IMR-90 (cell line): ENCODE results near the gene NPRL2.

Source experiments
- BHLHE40 ChIP-seq: fragments of 150-350 bp; IDR thresholded peaks from 2 replicates; pipeline ENCODE4 v1.6.1; 2016; ENCODE audit warnings: mild to moderate bottlenecking, low read depth, low read length
- CEBPB ChIP-seq: IDR thresholded peaks from 2 replicates; pipeline ENCODE4 v1.6.1; 2012; ENCODE audit warnings: low read depth, low read length, improper control_type of control experiment
- CTCF ChIP-seq: conservative IDR thresholded peaks from 2 replicates; pipeline ENCODE4 v1.5.1; 2012; ENCODE audit warnings: mild to moderate bottlenecking, low read depth, low read length, improper control_type of control experiment
- ELK1 ChIP-seq: fragments of 150-350 bp; IDR thresholded peaks from 2 replicates; pipeline ENCODE4 v1.6.1; 2016; ENCODE audit warnings: low read depth, mild to moderate bottlenecking, low read length, moderate library complexity, borderline replicate concordance
- FOS ChIP-seq: fragments of 150-350 bp; IDR thresholded peaks from 2 replicates; pipeline ENCODE4 v1.6.1; 2016; ENCODE audit warnings: low read depth, low read length
- MAFK ChIP-seq: IDR thresholded peaks from 2 replicates; pipeline ENCODE4 v1.6.1; 2012; ENCODE audit warnings: low read depth, low read length, improper control_type of control experiment
- MAZ ChIP-seq: IDR thresholded peaks from 2 replicates; pipeline ENCODE4 v1.6.1; 2012; ENCODE audit warnings: low read depth, mild to moderate bottlenecking, low read length, improper control_type of control experiment, moderate library complexity, borderline replicate concordance
- MXI1 ChIP-seq: IDR thresholded peaks from 2 replicates; pipeline ENCODE4 v1.6.1; 2012; ENCODE audit warnings: low read depth, mild to moderate bottlenecking, low read length, moderate library complexity, borderline replicate concordance
- NFE2L2 ChIP-seq: fragments of 150-350 bp; IDR thresholded peaks from 2 replicates; pipeline ENCODE4 v1.6.1; 2016; ENCODE audit warnings: low read depth, mild to moderate bottlenecking, low read length
- POLR2A ChIP-seq: IDR thresholded peaks from 2 replicates; pipeline ENCODE4 v1.6.1; 2012; ENCODE audit warnings: mild to moderate bottlenecking, low read depth, low read length
- RCOR1 ChIP-seq: IDR thresholded peaks from 2 replicates; pipeline ENCODE4 v1.6.1; 2012; ENCODE audit warnings: mild to moderate bottlenecking, low read length, improper control_type of control experiment; ENCODE audit not compliant: insufficient replicate concordance
- RFX5 ChIP-seq: IDR thresholded peaks from 2 replicates; pipeline ENCODE4 v1.8.0; 2012; ENCODE audit warnings: low read depth, mild to moderate bottlenecking, low read length, moderate library complexity
- SMC3 ChIP-seq: fragments of 150-350 bp; IDR thresholded peaks from 2 replicates; pipeline ENCODE4 v1.6.1; 2016; ENCODE audit warnings: low read depth, mild to moderate bottlenecking, antibody characterized with exemption, low read length, moderate library complexity
- USF2 ChIP-seq: fragments of 150-350 bp; IDR thresholded peaks from 2 replicates; pipeline ENCODE4 v1.6.1; 2017; ENCODE audit warnings: mild to moderate bottlenecking, antibody characterized with exemption, low read length, low read depth

GRCh38 chr3:50383750-50384149 is 33.2 kb upstream of the NPRL2 start:
- no peak for TF ChIP-seq SMC3
- TF ChIP-seq CTCF: no peak
- TF ChIP-seq RCOR1: no peak
- no peak for TF ChIP-seq POLR2A
- no peak for TF ChIP-seq RFX5
- no peak for TF ChIP-seq MAFK
- TF ChIP-seq MAZ: no peak
- no peak for TF ChIP-seq USF2
- TF ChIP-seq BHLHE40: no peak
- TF ChIP-seq FOS: no peak
- TF ChIP-seq ELK1: no peak
- no peak for TF ChIP-seq NFE2L2
- no peak for TF ChIP-seq MXI1
- no peak for TF ChIP-seq CEBPB
